IMR-90 (cell line): ENCODE measurements around the gene PLEKHD1. TPM values are rescaled to one million over a fixed set of nuclear protein-coding genes. Genes with fewer than 3 reads are reported as not detected.

Experiments used
- ATAC-seq: fragments of 200-7000 bp; cut with Tn5 transposase; 2 replicates; pipeline ENCODE4 v1.9.1; 2020; ENCODE audit warnings: low read depth, mild to moderate bottlenecking, moderate library complexity
- BruUV-seq: library from RNA; stranded (reverse); fragments of 400-500 nt; replicated peaks from 2 replicates; lab custom pipeline; 2021; lab: Mats Ljungman, UMichigan
- CTCF ChIA-PET: fragments of 300-600 bp; formaldehyde crosslinking; extraction: SDS; loops from one replicate; lab custom pipeline; 2021; ENCODE audit warnings: antibody characterized with exemption; lab: Yijun Ruan, JAX
- POLR2A ChIA-PET: fragments of 300-600 bp; sonication (Branson Sonifier 250); formaldehyde crosslinking; loops from one replicate; lab custom pipeline; 2022; ENCODE audit warnings: antibody characterized with exemption; ENCODE audit not compliant: unreplicated experiment; lab: Charles Lee
- DNase-seq: peaks from one replicate; pipeline ENCODE4 v3.0.0; 2013
- H2AFZ ChIP-seq: replicated peaks from 2 replicates; pipeline ENCODE3; 2013; ENCODE audit warnings: low read length, mild to moderate bottlenecking; ENCODE audit not compliant: poor library complexity
- H2AK5ac ChIP-seq: 2 replicates; pipeline ENCODE4 v1.6.1; 2013; ENCODE audit warnings: low read depth, low read length, inconsistent platforms
- H2AK9ac ChIP-seq: replicated peaks from 2 replicates; pipeline ENCODE3; 2013; ENCODE audit warnings: mild to moderate bottlenecking, low read depth, low read length, moderate library complexity; ENCODE audit not compliant: poor library complexity
- H2BK120ac ChIP-seq: 2 replicates; pipeline ENCODE4 v1.6.1; 2013; ENCODE audit warnings: low read depth, low read length, inconsistent platforms
- H2BK15ac ChIP-seq: 3 replicates; pipeline ENCODE4 v1.6.1; 2013; ENCODE audit warnings: low read depth, low read length, inconsistent platforms
- H2BK20ac ChIP-seq: 2 replicates; pipeline ENCODE4 v1.6.1; 2013; ENCODE audit warnings: low read depth, mild to moderate bottlenecking, inconsistent platforms, low read length, moderate library complexity
- H2BK5ac ChIP-seq: 2 replicates; pipeline ENCODE4 v1.6.1; 2013; ENCODE audit warnings: mild to moderate bottlenecking, low read depth, low read length, inconsistent platforms; ENCODE audit not compliant: poor library complexity, severe bottlenecking
- H3K14ac ChIP-seq: replicated peaks from 2 replicates; pipeline ENCODE4 v1.6.1; 2013; ENCODE audit warnings: low read depth, low read length, inconsistent platforms
- H3K18ac ChIP-seq: 2 replicates; pipeline ENCODE4 v1.6.1; 2013; ENCODE audit warnings: low read depth, low read length, control low read depth
- H3K23ac ChIP-seq: 2 replicates; pipeline ENCODE4 v1.6.1; 2013; ENCODE audit warnings: low read depth, low read length, inconsistent platforms
- H3K27ac ChIP-seq: 2 replicates; pipeline ENCODE4 v1.5.1; 2013; ENCODE audit warnings: mild to moderate bottlenecking, control low read depth, low read length; ENCODE audit not compliant: insufficient read depth
- H3K27me3 ChIP-seq: 2 replicates; pipeline ENCODE4 v1.6.1; 2013; ENCODE audit warnings: low read length; ENCODE audit not compliant: control insufficient read depth, insufficient read depth
- H3K36me3 ChIP-seq: 2 replicates; pipeline ENCODE4 v1.6.1; 2013; ENCODE audit warnings: low read length, mixed read lengths; ENCODE audit not compliant: control insufficient read depth, insufficient read depth
- H3K4ac ChIP-seq: 2 replicates; pipeline ENCODE4 v1.6.1; 2013; ENCODE audit warnings: low read depth, low read length, inconsistent platforms
- H3K4me1 ChIP-seq: 2 replicates; pipeline ENCODE4 v1.6.1; 2013; ENCODE audit warnings: low read length, mixed read lengths; ENCODE audit not compliant: control insufficient read depth, insufficient read depth
- H3K4me2 ChIP-seq: 2 replicates; pipeline ENCODE4 v1.6.1; 2013; ENCODE audit warnings: low read depth, mild to moderate bottlenecking, control low read depth, low read length, moderate library complexity
- H3K4me3 ChIP-seq: 2 replicates; pipeline ENCODE4 v1.5.1; 2013; ENCODE audit warnings: low read depth, mild to moderate bottlenecking, control low read depth, low read length, moderate library complexity; ENCODE audit not compliant: insufficient read depth
- H3K56ac ChIP-seq: 2 replicates; pipeline ENCODE4 v1.6.1; 2013; ENCODE audit warnings: low read length, inconsistent platforms; ENCODE audit not compliant: insufficient read depth; ENCODE audit errors: extremely low read depth
- H3K79me1 ChIP-seq, 2 experiments: 2 replicates each; pipeline ENCODE4 v1.6.1; 2013; ENCODE audit warnings: low read length in 2 of 2, inconsistent platforms in 1 of 2, low read depth in 1 of 2
- H3K9ac ChIP-seq: 2 replicates; pipeline ENCODE4 v1.6.1; 2013; ENCODE audit warnings: low read depth, low read length, control low read depth
- H3K9me1 ChIP-seq: 2 replicates; pipeline ENCODE4 v1.6.1; 2013; ENCODE audit warnings: low read length, inconsistent platforms; ENCODE audit not compliant: insufficient read depth
- H3K9me3 ChIP-seq: 2 replicates; pipeline ENCODE4 v1.6.1; 2013; ENCODE audit warnings: low read length; ENCODE audit not compliant: control insufficient read depth, insufficient read depth
- H4K20me1 ChIP-seq: 2 replicates; pipeline ENCODE4 v1.6.1; 2013; ENCODE audit warnings: low read length, inconsistent platforms; ENCODE audit not compliant: insufficient read depth
- H4K5ac ChIP-seq: 2 replicates; pipeline ENCODE4 v1.6.1; 2013; ENCODE audit warnings: mild to moderate bottlenecking, low read depth, low read length, control low read depth
- H4K8ac ChIP-seq, 2 experiments: 2 replicates each; pipeline ENCODE4 v1.6.1; 2013; ENCODE audit warnings: low read depth in 2 of 2, low read length in 2 of 2, control low read depth in 1 of 2, inconsistent platforms in 1 of 2
- H4K91ac ChIP-seq: 2 replicates; pipeline ENCODE4 v1.6.1; 2013; ENCODE audit warnings: low read depth, low read length, inconsistent platforms; ENCODE audit not compliant: insufficient read depth
- BHLHE40 ChIP-seq: fragments of 150-350 bp; IDR thresholded peaks from 2 replicates; pipeline ENCODE4 v1.6.1; 2016; ENCODE audit warnings: mild to moderate bottlenecking, low read depth, low read length
- CEBPB ChIP-seq: IDR thresholded peaks from 2 replicates; pipeline ENCODE4 v1.6.1; 2012; ENCODE audit warnings: low read depth, low read length, improper control_type of control experiment
- CHD1 ChIP-seq: IDR thresholded peaks from 2 replicates; pipeline ENCODE4 v1.6.1; 2012; ENCODE audit warnings: low read depth, low read length, improper control_type of control experiment
- ELK1 ChIP-seq: fragments of 150-350 bp; IDR thresholded peaks from 2 replicates; pipeline ENCODE4 v1.6.1; 2016; ENCODE audit warnings: low read depth, mild to moderate bottlenecking, low read length, moderate library complexity, borderline replicate concordance
- FOS ChIP-seq: fragments of 150-350 bp; IDR thresholded peaks from 2 replicates; pipeline ENCODE4 v1.6.1; 2016; ENCODE audit warnings: low read depth, low read length
- MAFK ChIP-seq: IDR thresholded peaks from 2 replicates; pipeline ENCODE4 v1.6.1; 2012; ENCODE audit warnings: low read depth, low read length, improper control_type of control experiment
- MAZ ChIP-seq: IDR thresholded peaks from 2 replicates; pipeline ENCODE4 v1.6.1; 2012; ENCODE audit warnings: low read depth, mild to moderate bottlenecking, low read length, improper control_type of control experiment, moderate library complexity, borderline replicate concordance
- NFE2L2 ChIP-seq: fragments of 150-350 bp; IDR thresholded peaks from 2 replicates; pipeline ENCODE4 v1.6.1; 2016; ENCODE audit warnings: low read depth, mild to moderate bottlenecking, low read length
- POLR2A ChIP-seq: IDR thresholded peaks from 2 replicates; pipeline ENCODE4 v1.6.1; 2012; ENCODE audit warnings: mild to moderate bottlenecking, low read depth, low read length
- RAD21 ChIP-seq: IDR thresholded peaks from 2 replicates; pipeline ENCODE4 v1.6.1; 2012; ENCODE audit warnings: low read length, improper control_type of control experiment
- RCOR1 ChIP-seq: IDR thresholded peaks from 2 replicates; pipeline ENCODE4 v1.6.1; 2012; ENCODE audit warnings: mild to moderate bottlenecking, low read length, improper control_type of control experiment; ENCODE audit not compliant: insufficient replicate concordance
- RFX5 ChIP-seq: IDR thresholded peaks from 2 replicates; pipeline ENCODE4 v1.8.0; 2012; ENCODE audit warnings: low read depth, mild to moderate bottlenecking, low read length, moderate library complexity
- SMC3 ChIP-seq: fragments of 150-350 bp; IDR thresholded peaks from 2 replicates; pipeline ENCODE4 v1.6.1; 2016; ENCODE audit warnings: low read depth, mild to moderate bottlenecking, antibody characterized with exemption, low read length, moderate library complexity
- USF2 ChIP-seq: fragments of 150-350 bp; IDR thresholded peaks from 2 replicates; pipeline ENCODE4 v1.6.1; 2017; ENCODE audit warnings: mild to moderate bottlenecking, antibody characterized with exemption, low read length, low read depth
- WGBS, 2 experiments: methylation state at CpG; one replicate each; pipeline versions ENCODE4 v1.1.5 to v1.1.7; 2013; ENCODE audit warnings: missing lambda C conversion rate in 2 of 2; ENCODE audit not compliant: insufficient read length in 1 of 2; ENCODE audit errors: extremely low coverage in 2 of 2; 5-methylcytosine and 5-hydroxymethylcytosine counted together
- dilution Hi-C: fragments of 300-500 bp; cut with HindIII; formaldehyde crosslinking; loops from one replicate; pipeline ENCODE4 v1.14.3; 2018; ENCODE audit warnings: low sequenced_read_pairs; ENCODE audit not compliant: unreplicated experiment
- in situ Hi-C: fragments of 300-500 bp; cut with MboI; formaldehyde crosslinking; loops from 3 replicates; pipeline ENCODE4 v1.14.3; 2019; ENCODE audit warnings: low sequenced_read_pairs, inconsistent platforms, mixed read lengths
- intact Hi-C: fragments of 100-400 bp; cut with micrococcal nuclease; formaldehyde crosslinking; loops from 2 replicates; pipeline ENCODE4 v1.10.0; 2022
- polyA plus RNA-seq, 3 experiments: library from polyadenylated mRNA; depleted of rRNA; stranded (reverse); fragments of >200 nt; gene quantifications; 2 replicates each; pipeline ENCODE4 v1.2.3, GENCODE V29; 2012; ENCODE audit warnings: low replicate concordance in 1 of 3
- total RNA-seq: library from RNA; depleted of rRNA; stranded (reverse); fragments of >200 nt; gene quantifications from 2 replicates; pipeline ENCODE4 v1.2.3, GENCODE V29; 2012

PLEKHD1 gene
- total and polyA plus RNA-seq, 2 of the 4 experiments (the other 2 are of a cell fraction), result under 0.01 TPM; not detected in 1

- DNase-seq (no peak), ATAC-seq (no peak)
- 14% methylated on average over 4 of the region's 15 CpGs; no CpG with 5 or more reads in 1 of the 2 experiments for WGBS, 2 experiments
- H3K36me3 ChIP-seq, result no peaks in the 10 kb centered on the region
- H3K27me3 ChIP-seq, result peaks cover 74% of the 10 kb centered on the region
- CTCF ChIA-PET, result interaction anchor here (0.9 to 1.1 kb wide), 2 partner anchors 39 to 339 kb away, joined by 3 to 5 read pairs; no protein-coding TSS in a partner anchor
- no peak overlapping the region for H2BK5ac ChIP-seq
- H3K4ac ChIP-seq, result no peak overlapping the region
- no peak overlapping the region for H2BK15ac ChIP-seq
- POLR2A ChIA-PET, result no interaction called here
- H2BK120ac ChIP-seq, result no peak overlapping the region
- H4K91ac ChIP-seq, result no peak overlapping the region
- H3K23ac ChIP-seq, result no peak overlapping the region
- no peak overlapping the region for H3K56ac ChIP-seq
- in situ Hi-C loops, result no loop called here
- intact Hi-C loops, result loop anchor here (1.0 to 2.0 kb wide), 2 partner anchors 39 to 331 kb away; no protein-coding TSS in a partner anchor
- H2AK5ac ChIP-seq, result no peak overlapping the region
- no TSS peak for BruUV-seq
- no peak overlapping the region for H3K9ac ChIP-seq
- peaks cover 3% of the 10 kb centered on the region; the same call in 1 of the 2 replicates for H3K4me1 ChIP-seq
- H3K4me2 ChIP-seq, result no peak overlapping the region
- H2AK9ac ChIP-seq, result peak overlapping the region; percentile 15
- no peak overlapping the region for H4K5ac ChIP-seq
- no peak overlapping the region for H2BK20ac ChIP-seq
- H3K9me1 ChIP-seq, result no peaks in the 10 kb centered on the region
- no peaks in the 10 kb centered on the region for H3K79me1 ChIP-seq
- dilution Hi-C loops, result no loop called here
- H4K20me1 ChIP-seq, result no peaks in the 10 kb centered on the region
- no peak overlapping the region for H3K14ac ChIP-seq
- H3K4me3 ChIP-seq, result no peak overlapping the region
- no peak overlapping the region for H2AFZ ChIP-seq
- H3K27ac ChIP-seq, result no peak overlapping the region
- H3K9me3 ChIP-seq, result peaks cover 1% of the 10 kb centered on the region; the same call in 1 of the 2 replicates
- no peak overlapping the region for H4K8ac ChIP-seq
- H3K18ac ChIP-seq, result no peak overlapping the region
- TF ChIP-seq RFX5 (no peak), POLR2A (no peak), MAFK (no peak), NFE2L2 (no peak), MAZ (no peak), RAD21 (no peak), SMC3 (no peak), CHD1 (no peak), BHLHE40 (no peak), ELK1 (no peak), USF2 (no peak), CEBPB (no peak), FOS (no peak), RCOR1 (no peak)
Observed at GRCh38 chr14:69573831-69574262, 89.3 kb downstream of the PLEKHD1 start.
